Trophoblast cell (in vitro differentiated cells and primary cell): ENCODE results near the gene COX8A.
"Not testable (repeated sequence)": the region's sequence is repeated elsewhere in the genome, so short reads cannot be mapped to it uniquely, and the experiment has no call there.

Source experiments
- DNase-seq, 2 donors: peaks; one replicate each; pipeline ENCODE4 v3.0.0-alpha.2; 2016
- H2AFZ ChIP-seq: 2 replicates; pipeline ENCODE4 v1.6.1; 2013; ENCODE audit warnings: low read length, moderate library complexity, mild to moderate bottlenecking; ENCODE audit not compliant: insufficient read depth, poor library complexity
- H2AK5ac ChIP-seq: 2 replicates; pipeline ENCODE4 v1.6.1; 2013; ENCODE audit warnings: mild to moderate bottlenecking, low read length
- H2BK120ac ChIP-seq: 2 replicates; pipeline ENCODE4 v1.6.1; 2013; ENCODE audit warnings: low read length, mild to moderate bottlenecking, moderate library complexity; ENCODE audit not compliant: insufficient read depth, poor library complexity
- H2BK12ac ChIP-seq: 2 replicates; pipeline ENCODE4 v1.6.1; 2013; ENCODE audit warnings: mild to moderate bottlenecking, low read length, moderate library complexity
- H2BK5ac ChIP-seq: 2 replicates; pipeline ENCODE4 v1.6.1; 2013; ENCODE audit warnings: low read length, low read depth, moderate library complexity, mild to moderate bottlenecking; ENCODE audit not compliant: poor library complexity
- H3K14ac ChIP-seq: 2 replicates; pipeline ENCODE4 v1.6.1; 2013; ENCODE audit warnings: mild to moderate bottlenecking, low read length
- H3K18ac ChIP-seq: 2 replicates; pipeline ENCODE4 v1.6.1; 2013; ENCODE audit warnings: mild to moderate bottlenecking, low read length
- H3K23ac ChIP-seq: 2 replicates; pipeline ENCODE4 v1.6.1; 2013; ENCODE audit warnings: low read length
- H3K27ac ChIP-seq: 2 replicates; pipeline ENCODE4 v1.5.1; 2013; ENCODE audit warnings: low read depth, mild to moderate bottlenecking, inconsistent platforms, low read length, moderate library complexity
- H3K27me3 ChIP-seq: 2 replicates; pipeline ENCODE4 v1.6.1; 2013; ENCODE audit warnings: inconsistent platforms, mild to moderate bottlenecking, low read length, moderate library complexity; ENCODE audit not compliant: insufficient read depth
- H3K36me3 ChIP-seq, 2 experiments: 1 replicate in 1 of 2; 2 replicates in 1 of 2; pipeline ENCODE4 v1.6.1; 2013; ENCODE audit warnings: low read length in 2 of 2, mild to moderate bottlenecking in 2 of 2, moderate library complexity in 1 of 2; ENCODE audit not compliant: insufficient read depth in 2 of 2, control insufficient read depth in 1 of 2
- H3K4ac ChIP-seq: 2 replicates; pipeline ENCODE4 v1.6.1; 2013; ENCODE audit warnings: low read depth, mild to moderate bottlenecking, low read length, moderate library complexity
- H3K4me1 ChIP-seq, 2 experiments: 1 replicate in 1 of 2; 2 replicates in 1 of 2; pipeline ENCODE4 v1.6.1; 2013; ENCODE audit warnings: low read length in 2 of 2, mild to moderate bottlenecking in 2 of 2, moderate library complexity in 1 of 2; ENCODE audit not compliant: insufficient read depth in 2 of 2, control insufficient read depth in 1 of 2
- H3K4me2 ChIP-seq: 2 replicates; pipeline ENCODE4 v1.6.1; 2013; ENCODE audit warnings: inconsistent platforms, mild to moderate bottlenecking, low read length, moderate library complexity
- H3K4me3 ChIP-seq: 2 replicates; pipeline ENCODE4 v1.5.1; 2013; ENCODE audit warnings: mild to moderate bottlenecking, low read depth, low read length, inconsistent platforms
- H3K79me1 ChIP-seq: one replicate; pipeline ENCODE4 v1.6.1; 2013; ENCODE audit warnings: low read length
- H3K79me2 ChIP-seq: 2 replicates; pipeline ENCODE4 v1.6.1; 2013; ENCODE audit warnings: low read length, mild to moderate bottlenecking; ENCODE audit not compliant: control insufficient read depth, insufficient read depth, poor library complexity
- H3K9ac ChIP-seq: 2 replicates; pipeline ENCODE4 v1.6.1; 2013; ENCODE audit warnings: mild to moderate bottlenecking, low read length
- H3K9me3 ChIP-seq: 2 replicates; pipeline ENCODE4 v1.6.1; 2013; ENCODE audit warnings: low read depth, mild to moderate bottlenecking, control low read depth, inconsistent platforms, low read length; ENCODE audit not compliant: insufficient read depth
- H4K12ac ChIP-seq: 2 replicates; pipeline ENCODE4 v1.6.1; 2013; ENCODE audit warnings: low read depth, mild to moderate bottlenecking, low read length, moderate library complexity
- H4K8ac ChIP-seq: 2 replicates; pipeline ENCODE4 v1.6.1; 2013; ENCODE audit warnings: low read depth, mild to moderate bottlenecking, low read length, moderate library complexity
- H4K91ac ChIP-seq: one replicate; pipeline ENCODE4 v1.6.1; 2013; ENCODE audit warnings: low read depth, mild to moderate bottlenecking, low read length, moderate library complexity
- WGBS: extraction: QIAGEN DNeasy Blood & Tissue Kit; methylation state at CpG from one replicate; pipeline ENCODE4 v1.1.7; 2013; ENCODE audit warnings: missing lambda C conversion rate; ENCODE audit not compliant: insufficient read length, insufficient coverage; ENCODE audit errors: extremely low coverage; 5-methylcytosine and 5-hydroxymethylcytosine counted together

Gene COX8A

GRCh38 chr11:63961608-63962412 lies 12.6 kb upstream of the COX8A start:
- Histone ChIP-seq H3K14ac (no peak overlapping the region), H4K8ac (no peak overlapping the region), H4K12ac (no peak overlapping the region), H2AK5ac (no peak overlapping the region), H2BK5ac (no peak overlapping the region), H3K4me2 (no peak overlapping the region), H3K36me3 (peaks cover 8 to 16% of the 10 kb centered on the region in 2 experiments), H3K4ac (no peak overlapping the region), H3K18ac (no peak overlapping the region), H3K27me3 (no peaks in the 10 kb centered on the region), H2AFZ (no peak overlapping the region), H3K4me1 (peaks cover 0 to 3% of the 10 kb centered on the region in 2 experiments), H3K4me3 (no peak overlapping the region), H4K91ac (no peak overlapping the region), H3K9ac (no peak overlapping the region), H2BK120ac (no peak overlapping the region), H3K23ac (no peak overlapping the region), H3K79me1 (no peaks in the 10 kb centered on the region), H3K9me3 (peaks cover 2% of the 10 kb centered on the region), H2BK12ac (no peak overlapping the region), H3K79me2 (no peaks in the 10 kb centered on the region), H3K27ac (no peak overlapping the region)
- peak in 1 of 2 donors; percentile 46 for DNase-seq
- no CpG with 5 or more reads among the region's 19 CpGs for WGBS

DNA sequence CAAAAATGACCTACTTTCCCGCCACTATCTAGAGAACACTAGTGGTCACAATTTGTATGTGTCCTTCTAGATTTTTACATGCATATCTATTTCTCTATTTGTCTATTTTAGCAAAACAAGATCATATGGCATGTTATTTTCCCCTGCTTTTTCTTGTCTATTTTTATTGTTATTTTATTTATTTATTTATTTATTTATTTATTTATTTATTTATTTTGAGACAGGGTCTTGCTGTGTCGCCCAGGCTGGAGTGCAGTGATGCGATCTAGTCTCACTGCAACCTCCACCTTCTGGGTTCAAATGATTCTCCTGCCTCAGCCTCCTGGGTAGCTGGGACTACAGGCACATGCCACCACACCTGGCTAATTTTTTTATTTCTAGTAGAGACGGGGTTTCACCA lies 10.5 kb upstream of the COX8A start:
- not testable (repeated sequence) for H3K4me2 ChIP-seq, H2BK120ac ChIP-seq, H3K4me3 ChIP-seq

GRCh38 chr11:63966444-63966843 lies 8.0 kb upstream of the COX8A start:
- Histone ChIP-seq H3K4me2 (no peak overlapping the region), H3K14ac (no peak overlapping the region), H2BK120ac (no peak overlapping the region), H3K4me1 (peaks cover 0 to 2% of the 10 kb centered on the region in 2 experiments), H2AK5ac (no peak overlapping the region), H3K18ac (no peak overlapping the region), H3K4ac (no peak overlapping the region), H3K4me3 (no peak overlapping the region), H2BK5ac (no peak overlapping the region), H3K27ac (no peak overlapping the region), H4K12ac (no peak overlapping the region), H4K91ac (no peak overlapping the region), H3K79me1 (no peaks in the 10 kb centered on the region), H4K8ac (no peak overlapping the region), H3K79me2 (no peaks in the 10 kb centered on the region), H2AFZ (no peak overlapping the region), H3K27me3 (no peaks in the 10 kb centered on the region), H3K23ac (no peak overlapping the region), H3K9me3 (no peaks in the 10 kb centered on the region), H3K9ac (no peak overlapping the region), H3K36me3 (no peaks in the 10 kb centered on the region), H2BK12ac (no peak overlapping the region)
- DNase-seq: no peak
- WGBS: no CpG with 5 or more reads among the region's 1 CpG

More for the DNA sequence above, 10.5 kb upstream of the COX8A start:
- H3K9ac ChIP-seq, H3K27ac ChIP-seq, H3K27me3 ChIP-seq, H4K12ac ChIP-seq, H3K23ac ChIP-seq, H3K9me3 ChIP-seq, H2BK5ac ChIP-seq, H4K91ac ChIP-seq, H3K36me3 ChIP-seq, H2BK12ac ChIP-seq, H3K18ac ChIP-seq, H3K4ac ChIP-seq, H3K14ac ChIP-seq, H3K79me1 ChIP-seq, DNase-seq, H3K4me1 ChIP-seq, H4K8ac ChIP-seq, H3K79me2 ChIP-seq, H2AFZ ChIP-seq, H2AK5ac ChIP-seq: not testable (repeated sequence)
- WGBS: no CpG with 5 or more reads among the region's 4 CpGs

DNA sequence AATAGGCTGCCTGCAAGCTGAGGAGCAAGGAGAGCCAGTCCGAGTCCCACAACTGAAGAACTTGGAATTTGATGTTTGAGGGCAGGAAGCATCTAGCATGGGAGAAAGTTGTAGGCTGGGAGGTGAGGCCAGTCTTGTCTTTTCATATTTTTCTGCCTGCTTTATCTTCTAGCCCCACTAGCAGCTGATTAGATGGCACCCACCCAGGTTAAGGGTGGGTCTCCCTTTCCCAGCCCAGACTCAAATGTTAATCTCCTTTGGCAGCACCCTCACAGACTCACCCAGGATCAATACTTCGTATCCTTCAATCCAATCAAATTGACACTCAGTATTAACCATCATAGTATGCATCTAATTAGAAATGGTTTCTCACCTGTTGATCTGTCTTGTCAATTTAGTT lies 5.0 kb upstream of the COX8A start:
- Histone ChIP-seq H3K27me3 (no peaks in the 10 kb centered on the region), H4K12ac (no peak overlapping the region), H4K91ac (no peak overlapping the region), H3K4me3 (no peak overlapping the region), H2BK5ac (no peak overlapping the region), H3K4ac (no peak overlapping the region), H3K9me3 (no peaks in the 10 kb centered on the region), H2AFZ (no peak overlapping the region), H3K79me1 (peaks cover under 1% of the 10 kb centered on the region), H2BK120ac (no peak overlapping the region), H3K79me2 (peaks cover under 1% of the 10 kb centered on the region), H3K9ac (no peak overlapping the region), H2BK12ac (no peak overlapping the region), H3K4me1 (no peaks in the 10 kb centered on the region), H3K36me3 (no peaks in the 10 kb centered on the region), H2AK5ac (no peak overlapping the region), H3K27ac (no peak overlapping the region), H3K4me2 (no peak overlapping the region), H3K23ac (no peak overlapping the region), H3K18ac (no peak overlapping the region), H3K14ac (no peak overlapping the region), H4K8ac (no peak overlapping the region)
- no CpG with 5 or more reads among the region's 2 CpGs for WGBS
- DNase-seq: no peak
